Astrocyte of the spinal cord (primary cell): ENCODE data around the gene TBRG4.

Source experiments
- DNase-seq: peaks from one replicate; pipeline ENCODE4 v3.0.0; 2011; ENCODE audit warnings: low read depth, low spot score
- H3K4me3 ChIP-seq: 2 replicates; pipeline ENCODE4 v1.5.1; 2011; ENCODE audit warnings: low read depth, mild to moderate bottlenecking, low read length, moderate library complexity
- CTCF ChIP-seq: IDR thresholded peaks from 2 replicates; pipeline ENCODE4 v1.5.1; 2012; ENCODE audit warnings: low read depth, mild to moderate bottlenecking, low read length, inconsistent platforms
- in situ Hi-C: cut with HindIII; loops from 2 replicates; pipeline ENCODE4 v1.10.0; 2017; ENCODE audit warnings: low sequenced_read_pairs

The TBRG4 gene

GRCh38 chr7:45082031-45082830, 29.3 kb downstream of the TBRG4 start:
- DNase-seq: no peak
- TF ChIP-seq CTCF: no peak
- no peak overlapping the region for H3K4me3 ChIP-seq
- in situ Hi-C loops: no loop called here

GRCh38 chr7:45081670-45081974, 29.9 kb downstream of the TBRG4 start:
- no peak overlapping the region for H3K4me3 ChIP-seq
- no peak for TF ChIP-seq CTCF
- in situ Hi-C loops: no loop called here
- no peak for DNase-seq

- no peak for DNase-seq
- no peak for TF ChIP-seq CTCF
- H3K4me3 ChIP-seq: no peak overlapping the region
- in situ Hi-C loops: no loop called here
Measured at GRCh38 chr7:45080958-45081669, 30.4 kb downstream of the TBRG4 start.

- in situ Hi-C loops: no loop called here
- H3K4me3 ChIP-seq: no peak overlapping the region
- DNase-seq: no peak
- TF ChIP-seq CTCF: no peak
Measured at GRCh38 chr7:45080265-45080957, 31.1 kb downstream of the TBRG4 start.

DNA sequence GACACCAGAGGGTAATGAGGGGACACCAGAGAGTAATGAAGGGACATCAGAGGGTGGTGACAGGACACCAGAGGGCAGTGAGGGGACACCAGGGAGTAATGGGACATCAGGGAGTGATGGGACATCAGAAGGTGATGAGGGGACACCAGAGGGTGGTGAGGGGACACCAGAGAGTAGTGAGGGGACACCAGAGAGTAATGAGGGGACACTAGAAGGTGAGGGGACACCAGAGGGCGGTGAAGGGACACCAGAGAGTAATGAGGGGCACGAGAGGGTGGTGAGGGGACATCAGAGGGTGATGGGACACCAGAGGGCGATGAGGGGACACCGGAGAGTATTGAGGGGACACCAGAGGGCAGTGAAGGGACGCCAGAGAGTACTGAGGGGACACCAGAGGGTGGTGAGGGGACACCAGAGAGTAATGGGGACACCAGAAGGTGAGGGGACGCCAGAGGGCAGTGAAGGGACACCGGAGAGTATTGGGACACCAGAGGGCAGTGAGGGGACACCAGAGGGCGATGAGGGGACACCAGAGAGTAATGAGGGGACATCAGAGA, 33.3 kb downstream of the TBRG4 start:
- H3K4me3 ChIP-seq: no peak overlapping the region
- no peak for TF ChIP-seq CTCF
- no peak for DNase-seq
- in situ Hi-C loops: no loop called here

GRCh38 chr7:45077579-45077978, 33.9 kb downstream of the TBRG4 start:
- in situ Hi-C loops: no loop called here
- no peak for TF ChIP-seq CTCF
- no peak for DNase-seq
- no peak overlapping the region for H3K4me3 ChIP-seq
